Measurements from ENCODE around the gene CDCA4. TPM values are rescaled to one million over a fixed set of nuclear protein-coding genes. Genes with fewer than 3 reads are reported as not detected.

CDCA4 gene
- total RNA-seq (10.7 and 11.7 TPM in 2 replicates), polyA plus RNA-seq (6.3 and 7.2 TPM in 2 replicates), polyA minus RNA-seq (17.6 and 18.7 TPM in 2 replicates)
- total RNA-seq (2013): 8.5 TPM

DNA sequence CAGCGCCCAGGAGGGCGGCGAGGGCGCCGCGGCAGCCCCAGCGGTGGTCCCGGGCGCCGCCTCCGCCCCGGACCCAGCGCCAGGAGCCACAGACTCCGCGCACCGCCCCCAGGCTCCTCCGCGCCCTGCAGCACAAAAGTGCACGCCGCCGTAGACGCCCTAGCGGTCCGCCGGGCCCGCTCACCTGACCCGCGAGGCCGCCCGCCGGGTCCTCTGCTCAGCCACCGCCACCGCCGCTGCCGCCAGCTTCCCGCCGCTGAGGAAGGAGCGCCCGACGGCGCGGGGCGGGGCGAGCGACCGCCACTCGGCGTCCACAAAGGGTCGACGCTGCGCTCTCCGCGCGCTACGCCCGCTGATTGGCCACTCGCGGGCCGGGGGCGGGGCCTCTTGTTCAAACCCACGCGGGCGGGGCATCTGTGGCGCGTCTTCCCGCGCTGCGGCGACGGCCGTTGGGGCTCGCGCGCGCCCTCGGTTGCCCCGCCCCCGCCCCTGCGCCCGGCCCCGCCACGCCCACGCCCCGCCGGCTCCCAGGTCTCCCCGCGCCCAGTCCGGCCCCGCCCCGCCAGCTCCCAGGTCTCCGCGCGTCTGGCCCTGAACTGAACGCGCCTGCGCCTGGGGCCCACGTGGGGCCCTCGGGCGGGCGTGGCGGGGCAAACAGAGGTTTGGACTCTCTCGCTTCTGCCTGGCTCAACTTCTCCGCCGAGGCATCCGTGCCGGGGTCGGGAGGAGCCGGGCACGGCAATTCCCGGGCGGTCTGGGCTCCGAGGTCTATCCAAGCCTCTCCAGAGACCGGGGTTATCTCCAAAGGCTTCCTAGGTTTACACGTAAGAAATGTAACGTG lies at the start of gene CDCA4:
CDCA4 (minus strand) TSS at position 269 of the 841 bp plus-strand sequence. CDS start 9,154 bp downstream, outside the sequence.
- Mint-ChIP-seq H3K9me3 (ENCODE audit: insufficient read depth) (no peaks in the 10 kb centered on the region), H3K27ac (peak within 1 kb of the TSS; percentile 92), H3K27me3 (no peaks in the 10 kb centered on the region), H3K4me3 (peak within 1 kb of the TSS; percentile 94), H3K4me1 (peaks cover 58% of the 10 kb centered on the region)
- H3K27ac ChIP-seq (ENCODE audit: low read length in 2 of 2): peak within 1 kb of the TSS; percentile 64 to 77
- peaks cover 0 to 3% (median 0%) of the 10 kb centered on the region in 3 donors for H3K9me3 ChIP-seq (ENCODE audit: control extremely low read depth in 1 of 3, control insufficient read depth in 2 of 3, insufficient read depth in 1 of 3, low read length in 2 of 3)
- ChIA-PET CTCF (interaction anchor here (0.7 to 4.2 kb wide), 7 partner anchors 24 to 66 kb away, joined by 3 to 43 read pairs (median 4); partner anchors contain the start of gene CLBA1), POLR2A (interaction anchor here (0.8 to 1.7 kb wide), 4 partner anchors 36 to 378 kb away, joined by 3 to 14 read pairs (median 3); partner anchors contain the start of genes CLBA1, GPR132 and TEX22)
- peaks cover 17 to 38% of the 10 kb centered on the region in 2 donors for H3K4me1 ChIP-seq (ENCODE audit: control insufficient read depth in 2 of 2, insufficient read depth in 2 of 2, low read length in 2 of 2)
- WGBS (ENCODE audit: insufficient coverage): under 1% methylated on average over 115 of the region's 115 CpGs
- peaks cover 50% of the 10 kb centered on the region for H3K79me2 ChIP-seq (ENCODE audit: control insufficient read depth, insufficient read depth, low read length)
- H3K9ac ChIP-seq (ENCODE audit: low read length): peak within 1 kb of the TSS; percentile 75
- no peaks in the 10 kb centered on the region for H3K36me3 ChIP-seq (replicated peaks in 1 of 2; ENCODE audit: control extremely low read depth in 1 of 2, control insufficient read depth in 1 of 2, extremely low read depth in 1 of 2, insufficient read depth in 2 of 2, low read length in 1 of 2)
- ATAC-seq (ENCODE audit: low read depth) (peak; percentile 85), DNase-seq (peak; percentile 99)
- H3K4me2 ChIP-seq (replicated peaks; ENCODE audit: low read depth, low read length, poor library complexity, severe bottlenecking): peak within 1 kb of the TSS; percentile 91
- intact Hi-C loops (cut with micrococcal nuclease): loop anchor here (1.0 to 2.0 kb wide), 5 partner anchors 24 to 88 kb away; partner anchors contain the start of genes CLBA1 and GPR132
- TF ChIP-seq EZH2 (IDR thresholded peaks at IDR 0.05; ENCODE audit: borderline replicate concordance, insufficient read depth, low read depth, low read length, poor library complexity, severe bottlenecking) (no peak), CTCF (IDR thresholded peaks at IDR 0.05) (no peak)
- peak within 1 kb of the TSS; percentile 76 for H2AFZ ChIP-seq (ENCODE audit: insufficient read depth, low read depth, low read length, poor library complexity, severe bottlenecking)
- no peaks in the 10 kb centered on the region for H3K27me3 ChIP-seq (replicated peaks in 1 of 4; ENCODE audit: control extremely low read depth in 1 of 4, control insufficient read depth in 3 of 4, insufficient read depth in 4 of 4, low read length in 3 of 4)
- peak within 1 kb of the TSS; percentile 60 to 75 (median 68) for H3K4me3 ChIP-seq (ENCODE audit: control extremely low read depth in 1 of 5, extremely low read depth in 1 of 5, insufficient read depth in 1 of 5, low read depth in 2 of 5, low read length in 4 of 5)
- H4K20me1 ChIP-seq (ENCODE audit: control insufficient read depth, insufficient read depth, low read length, poor library complexity, severe bottlenecking): peaks cover 30% of the 10 kb centered on the region
